GM18498 (cell line): ENCODE results near the gene STK25.

Experiments used
- ATAC-seq: cut with Tn5 transposase; IDR thresholded peaks from one replicate; pipeline ENCODE4 v1.9.1; 2021; ENCODE audit warnings: mild to moderate bottlenecking, moderate library complexity; ENCODE audit not compliant: unreplicated experiment

The STK25 gene

GRCh38 chr2:241496003-241496707 lies 12.2 kb downstream of the STK25 start:
- ATAC-seq = no peak

GRCh38 chr2:241495172-241496002 lies 13.0 kb downstream of the STK25 start:
- ATAC-seq = no peak

DNA sequence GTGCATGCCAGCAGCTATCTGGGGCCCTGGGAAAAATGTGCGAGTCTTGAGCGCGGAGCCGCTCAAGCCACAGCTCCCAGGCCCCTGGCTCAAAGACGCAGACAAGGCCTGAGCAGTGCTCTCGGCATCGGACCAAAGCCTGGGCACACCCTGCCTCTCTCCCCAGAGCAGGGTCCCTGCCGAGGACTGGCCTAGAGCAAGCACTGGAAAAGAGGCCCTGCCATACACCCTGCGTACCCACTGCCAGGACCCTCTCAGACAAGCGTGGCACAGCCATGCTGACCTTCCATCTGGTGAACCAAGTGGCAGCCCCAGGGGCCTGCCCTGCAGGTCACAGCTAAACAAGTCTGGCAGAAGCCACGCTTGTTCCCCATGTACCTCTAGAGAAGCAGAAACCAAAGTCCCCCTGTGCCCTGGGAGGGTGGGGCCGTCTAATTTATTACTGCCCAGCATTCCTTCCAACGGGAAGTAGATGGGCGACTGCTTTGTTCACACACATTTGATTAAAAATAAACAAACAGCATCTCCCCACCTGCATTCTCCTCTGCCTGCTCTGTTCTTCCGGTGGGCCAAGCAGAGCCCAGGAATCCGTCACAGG lies 14.0 kb downstream of the STK25 start:
- no peak for ATAC-seq

DNA sequence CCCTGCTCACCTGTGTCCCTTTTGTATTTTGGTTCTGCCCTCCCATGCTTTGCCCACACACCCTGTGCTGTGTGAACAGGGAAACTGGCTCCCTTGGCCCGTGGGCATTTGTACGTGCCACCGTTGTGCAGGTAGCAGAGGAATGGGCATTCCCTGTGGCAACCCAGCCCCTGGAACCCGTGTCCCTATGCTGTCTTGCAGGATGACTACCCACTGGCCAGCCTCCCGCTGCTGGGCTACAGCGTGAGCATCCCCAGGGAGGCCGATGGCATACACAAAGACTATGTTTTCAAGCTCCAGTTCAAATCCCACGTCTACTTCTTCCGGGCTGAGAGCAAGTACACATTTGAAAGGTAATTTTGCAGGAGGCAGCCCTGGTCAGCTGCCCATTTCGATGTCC lies 15.3 kb downstream of the STK25 start:
- no peak for ATAC-seq

DNA sequence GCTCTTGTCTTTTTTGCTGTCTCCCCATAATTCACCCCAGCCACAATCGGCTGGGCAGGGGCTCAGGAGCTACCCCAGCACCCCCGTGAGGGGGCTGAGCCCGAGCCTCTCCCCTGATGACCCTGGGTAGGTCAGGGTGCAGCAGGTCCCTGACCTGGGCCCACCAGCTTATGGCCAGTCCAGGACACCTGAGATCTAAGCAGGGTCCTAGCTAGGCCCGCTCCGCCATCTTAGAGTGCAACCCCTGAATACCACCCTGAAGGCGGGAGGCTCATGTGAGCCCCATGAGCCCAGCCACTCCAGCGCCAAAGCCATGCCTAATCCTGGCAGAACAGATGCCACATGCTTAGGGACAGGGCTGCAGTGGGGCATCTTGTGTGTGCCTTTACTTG lies 16.2 kb downstream of the STK25 start:
- no peak for ATAC-seq

- ATAC-seq = no peak
Observed at GRCh38 chr2:241491549-241492173, 16.7 kb downstream of the STK25 start.

DNA sequence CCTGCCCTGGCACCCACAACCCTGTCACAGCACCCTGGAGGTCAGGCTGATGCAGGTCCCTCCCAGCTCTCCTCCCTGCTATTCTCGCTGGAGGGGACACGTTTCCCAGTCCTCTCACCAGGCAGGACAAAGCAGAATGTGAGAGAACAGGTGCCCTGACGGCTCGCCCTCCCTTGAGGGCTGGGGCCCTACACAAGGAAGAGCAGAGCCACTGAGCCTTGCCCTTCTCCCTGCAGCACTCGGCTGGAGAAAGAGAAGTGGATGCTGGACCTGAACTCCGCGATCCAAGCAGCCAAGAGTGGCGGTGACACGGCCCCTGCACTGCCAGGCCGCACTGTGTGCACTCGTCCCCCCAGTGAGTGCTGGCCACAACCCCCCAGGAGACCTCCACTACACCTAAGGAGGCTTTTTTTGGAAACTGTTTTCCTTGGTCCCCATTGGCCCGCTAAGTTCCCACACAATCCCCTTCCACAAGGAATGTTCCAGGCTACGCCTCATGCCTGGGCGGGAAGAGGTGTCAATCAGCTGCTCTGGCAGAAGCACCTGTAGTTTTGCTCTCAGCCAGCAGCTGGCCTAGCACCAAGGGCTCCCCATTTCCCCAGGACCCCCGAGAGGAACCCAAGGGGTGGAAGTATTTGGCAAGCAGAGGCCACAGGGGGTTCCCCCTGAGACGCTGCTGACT lies 17.4 kb downstream of the STK25 start:
- no peak for ATAC-seq

GRCh38 chr2:241489733-241490680 lies 18.4 kb downstream of the STK25 start:
- no peak for ATAC-seq

GRCh38 chr2:241489088-241489487 lies 19.3 kb downstream of the STK25 start:
- ATAC-seq = no peak

DNA sequence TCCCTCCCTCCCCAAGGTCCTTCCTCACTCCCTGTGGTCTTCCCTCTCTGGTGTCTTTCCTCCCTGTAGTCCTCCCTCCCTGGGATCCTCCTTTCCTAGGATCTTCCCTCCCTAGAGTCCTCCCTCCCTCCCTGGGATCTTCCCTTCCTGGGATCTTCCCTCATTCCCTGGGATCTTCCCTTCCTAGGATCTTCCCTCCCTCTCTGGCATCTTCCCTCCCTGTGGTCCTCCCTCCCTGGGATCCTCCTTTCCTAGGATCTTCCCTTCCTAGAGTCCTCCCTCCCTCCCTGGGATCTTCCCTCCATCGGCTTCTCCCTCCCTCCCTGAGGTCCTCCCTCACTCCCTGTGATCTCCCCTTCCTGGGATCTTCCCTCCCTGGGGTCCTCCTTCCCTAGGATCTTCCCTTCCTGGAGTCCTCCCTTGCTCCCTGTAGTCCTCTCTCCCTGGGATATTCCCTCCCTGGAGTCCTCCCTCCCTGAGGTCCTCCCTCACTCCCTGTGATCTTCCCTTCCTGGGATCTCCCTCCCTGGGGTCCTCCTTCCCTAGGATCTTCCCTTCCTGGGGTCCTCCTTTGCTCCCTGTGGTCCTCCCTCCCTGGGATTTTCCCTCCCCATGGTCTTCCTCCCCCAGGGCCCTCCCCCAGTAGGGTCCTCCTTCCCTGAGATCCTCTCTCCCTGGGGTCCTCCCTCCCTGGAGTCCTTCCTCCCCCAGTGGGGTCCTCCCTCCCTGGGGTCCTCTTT lies 23.0 kb downstream of the STK25 start:
- ATAC-seq = no peak

GRCh38 chr2:241483305-241483704 lies 25.1 kb downstream of the STK25 start:
- no peak for ATAC-seq

GRCh38 chr2:241482126-241482955 lies 26.0 kb downstream of the STK25 start:
- no peak for ATAC-seq

GRCh38 chr2:241481687-241482086 lies 26.7 kb downstream of the STK25 start:
- ATAC-seq = no peak

- ATAC-seq = no peak
Observed at GRCh38 chr2:241479026-241479898, 29.1 kb downstream of the STK25 start.

DNA sequence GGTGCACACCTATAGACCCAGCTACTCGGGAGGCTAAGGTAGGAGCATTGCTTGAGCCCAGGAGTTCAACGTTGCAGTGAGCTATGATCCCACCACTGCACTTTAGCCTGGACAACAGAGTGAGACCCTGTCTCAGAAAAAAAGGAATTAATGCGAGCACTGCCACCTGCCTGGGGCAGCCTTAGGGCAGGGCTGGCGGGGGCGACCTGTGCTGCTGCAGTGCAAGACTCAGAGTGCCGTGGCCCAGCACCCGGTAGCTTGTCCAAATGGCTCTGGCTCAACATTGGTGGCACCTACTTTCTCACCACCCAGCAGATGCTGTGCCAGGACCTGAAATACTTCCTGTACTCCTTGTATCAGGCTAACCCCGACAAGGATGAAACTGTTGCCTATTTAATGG lies 30.2 kb downstream of the STK25 start:
- ATAC-seq = no peak

GRCh38 chr2:241475267-241475666 lies 33.1 kb downstream of the STK25 start:
- no peak for ATAC-seq

DNA sequence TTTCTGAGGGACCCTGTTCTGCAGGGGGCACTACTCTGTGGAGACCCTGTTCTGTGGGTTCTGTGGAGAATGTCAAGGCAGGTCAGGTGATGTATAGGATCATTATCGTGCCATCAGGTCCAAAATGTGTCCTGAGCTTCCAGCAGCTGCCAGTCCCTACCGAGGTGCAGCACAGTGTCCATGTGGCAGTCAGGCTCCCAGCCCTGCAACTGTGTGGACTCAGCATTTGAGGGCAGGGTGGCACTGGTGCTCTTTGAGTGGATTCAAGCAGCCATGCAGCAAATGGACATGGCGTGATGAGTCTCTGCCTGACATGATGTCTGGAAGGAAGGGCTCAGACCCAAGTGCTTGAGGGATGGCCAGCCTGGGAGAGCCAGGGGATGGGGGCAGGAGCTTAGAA lies 35.0 kb downstream of the STK25 start:
- no peak for ATAC-seq
